Smooth muscle cell of trachea (primary cell): Measurements from ENCODE around the gene NSL1. TPM values are rescaled to one million over a fixed set of nuclear protein-coding genes. Genes with fewer than 3 reads are reported as not detected.

Experiments used
- total RNA-seq: library from RNA; depleted of rRNA; stranded (reverse); fragments of >200 nt; gene quantifications from 2 replicates; pipeline ENCODE4 v1.2.1, GENCODE V29; 2014

The NSL1 gene
- total RNA-seq, result 40.2 and 50.0 TPM in 2 replicates

GRCh38 chr1:212791676-212792395 is at the start of gene NSL1, which contains the start of gene TATDN3:
Gene NSL1, minus strand, starts transcription at chr1:212791777. Its CDS starts 14 bp downstream, at chr1:212791763.
Gene TATDN3, plus strand, starts transcription at chr1:212791894. Its CDS starts 28 bp downstream, at chr1:212791922.

GRCh38 chr1:212699625-212700222 is 91.9 kb downstream of the NSL1 start, which contains the start of gene BATF3:
Gene BATF3, minus strand, starts transcription at chr1:212699840. Its CDS starts 78 bp downstream, at chr1:212699762.

Other genes starting within 250 kb of the NSL1 start
- 5.8 and 12.6 TPM in 2 replicates for gene ATF3, start 183.0 kb downstream of the NSL1 start, total RNA-seq
- 1.2 and 3.1 TPM in 2 replicates for gene BATF3, start 91.9 kb downstream of the NSL1 start, total RNA-seq
- 20.0 and 25.5 TPM in 2 replicates for gene TATDN3, start 117 bp upstream of the NSL1 start, total RNA-seq
- gene SPATA45, start 55.9 kb upstream of the NSL1 start, total RNA-seq, result not detected in 2 replicates
- gene FLVCR1, start 66.5 kb upstream of the NSL1 start, total RNA-seq, result 6.8 and 8.4 TPM in 2 replicates
- 0.99 and 1.0 TPM in 2 replicates for gene VASH2, start 158.8 kb upstream of the NSL1 start, total RNA-seq
- gene ANGEL2, start 224.1 kb upstream of the NSL1 start, total RNA-seq, result 58.1 and 68.7 TPM in 2 replicates